A673 (cell line): Measurements from ENCODE around the gene DSCAM. TPM values are rescaled to one million over a fixed set of nuclear protein-coding genes. Genes with fewer than 3 reads are reported as not detected.
"Not testable (repeated sequence)": the region's sequence is repeated elsewhere in the genome, so short reads cannot be mapped to it uniquely, and the experiment has no call there.

Source experiments
- BruUV-seq: library from RNA; stranded (reverse); fragments of 400-500 nt; replicated peaks from 2 replicates; lab custom pipeline; 2021; lab: Mats Ljungman, UMichigan
- CTCF ChIA-PET: fragments of 300-600 bp; sonication (Branson Sonifier 250); formaldehyde crosslinking; loops from one replicate; lab custom pipeline; 2022; ENCODE audit warnings: antibody characterized with exemption; lab: Charles Lee
- POLR2A ChIA-PET: fragments of 300-600 bp; sonication (Branson Sonifier 250); formaldehyde crosslinking; loops from one replicate; lab custom pipeline; 2022; ENCODE audit warnings: antibody characterized with exemption; ENCODE audit not compliant: low non-redundant PET; lab: Charles Lee
- DNase-seq: peaks from one replicate; pipeline ENCODE4 v3.0.0-alpha.2; 2015; ENCODE audit warnings: low spot score
- H3K27ac ChIP-seq: fragments of 200-600 bp; sonication (generic); 2 replicates; pipeline ENCODE4 v1.5.1; 2016; ENCODE audit warnings: mixed run types, low read depth, mild to moderate bottlenecking, mixed read lengths, antibody characterized with exemption, low read length; ENCODE audit not compliant: poor library complexity, severe bottlenecking
- H3K27me3 ChIP-seq: fragments of 200-600 bp; sonication (generic); replicated peaks from 2 replicates; pipeline ENCODE4 v1.6.1; 2017; ENCODE audit warnings: mixed run types, low read depth, mild to moderate bottlenecking, mixed read lengths, antibody characterized with exemption, low read length; ENCODE audit not compliant: insufficient read depth, poor library complexity
- H3K36me3 ChIP-seq: fragments of 200-600 bp; sonication (generic); 2 replicates; pipeline ENCODE4 v1.6.1; 2016; ENCODE audit warnings: mixed run types, mild to moderate bottlenecking, mixed read lengths, antibody characterized with exemption, low read length; ENCODE audit not compliant: insufficient read depth, poor library complexity, severe bottlenecking
- H3K4me1 ChIP-seq: fragments of 200-600 bp; sonication (generic); 2 replicates; pipeline ENCODE4 v1.6.1; 2017; ENCODE audit warnings: mixed run types, mild to moderate bottlenecking, mixed read lengths, antibody characterized with exemption, low read length; ENCODE audit not compliant: insufficient read depth, poor library complexity, severe bottlenecking
- H3K4me3 ChIP-seq: fragments of 200-600 bp; sonication (generic); 2 replicates; pipeline ENCODE4 v1.5.1; 2016; ENCODE audit warnings: low read depth, mixed run types, mild to moderate bottlenecking, mixed read lengths, low read length; ENCODE audit not compliant: poor library complexity, severe bottlenecking
- H3K9me3 ChIP-seq: fragments of 200-600 bp; sonication (generic); 2 replicates; pipeline ENCODE4 v1.6.1; 2016; ENCODE audit warnings: mixed run types, low read depth, mild to moderate bottlenecking, mixed read lengths, antibody characterized with exemption, low read length; ENCODE audit not compliant: poor library complexity, severe bottlenecking
- EZH2 ChIP-seq: fragments of 200-600 bp; sonication (generic); IDR thresholded peaks from 2 replicates; pipeline ENCODE4 v1.6.1; 2017; ENCODE audit warnings: borderline replicate concordance, low read depth, mild to moderate bottlenecking, mixed read lengths, antibody characterized with exemption, low read length; ENCODE audit not compliant: poor library complexity, severe bottlenecking
- intact Hi-C: fragments of 100-400 bp; cut with micrococcal nuclease; formaldehyde crosslinking; loops from one replicate; pipeline ENCODE4 v1.10.0; 2022; ENCODE audit not compliant: unreplicated experiment
- total RNA-seq: library from RNA; stranded (reverse); gene quantifications from 2 replicates; pipeline ENCODE4 v1.2.3, GENCODE V29; 2021
- TF ChIP-seq, protein P1 (sequence below): fragments of 300-800, 200-600 bp; sonication (generic); conservative IDR thresholded peaks from 2 replicates; pipeline ENCODE4 v1.5.1; 2017; ENCODE audit warnings: low read depth, mild to moderate bottlenecking, antibody characterized with exemption, low read length, moderate library complexity, mixed read lengths

The DSCAM gene
- total RNA-seq, 1 experiment from 2014 or later: not detected

DNA sequence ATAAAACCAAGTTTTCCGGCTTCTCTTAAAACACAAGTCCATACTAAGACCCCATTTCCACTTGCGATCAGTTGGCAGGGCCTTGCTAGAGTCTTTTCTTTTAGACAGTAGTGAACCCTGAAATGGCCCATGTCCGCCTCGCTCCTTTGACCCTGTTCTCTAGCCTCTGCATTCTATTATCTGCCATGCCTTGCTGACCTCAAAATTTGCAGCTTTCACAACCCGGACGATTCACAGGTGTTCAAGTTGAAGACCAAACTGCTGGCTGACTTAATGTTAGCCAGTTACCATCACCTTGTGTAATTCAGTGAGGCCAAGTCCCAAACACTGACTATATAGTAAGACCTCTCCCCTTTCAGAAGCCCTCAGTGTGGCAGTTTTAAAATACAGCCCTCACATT is 805.5 kb downstream of the DSCAM start:
- intact Hi-C loops: no loop called here
- Histone ChIP-seq H3K27ac (no peak overlapping the region), H3K4me1 (no peaks in the 10 kb centered on the region), H3K9me3 (peaks cover 8% of the 10 kb centered on the region), H3K36me3 (no peaks in the 10 kb centered on the region), H3K4me3 (no peak overlapping the region), H3K27me3 (no peaks in the 10 kb centered on the region)
- CTCF ChIA-PET: no interaction called here
- DNase-seq: no peak
- BruUV-seq: no TSS peak
- no peak for TF ChIP-seq EZH2
- TF ChIP-seq, protein P1, sequence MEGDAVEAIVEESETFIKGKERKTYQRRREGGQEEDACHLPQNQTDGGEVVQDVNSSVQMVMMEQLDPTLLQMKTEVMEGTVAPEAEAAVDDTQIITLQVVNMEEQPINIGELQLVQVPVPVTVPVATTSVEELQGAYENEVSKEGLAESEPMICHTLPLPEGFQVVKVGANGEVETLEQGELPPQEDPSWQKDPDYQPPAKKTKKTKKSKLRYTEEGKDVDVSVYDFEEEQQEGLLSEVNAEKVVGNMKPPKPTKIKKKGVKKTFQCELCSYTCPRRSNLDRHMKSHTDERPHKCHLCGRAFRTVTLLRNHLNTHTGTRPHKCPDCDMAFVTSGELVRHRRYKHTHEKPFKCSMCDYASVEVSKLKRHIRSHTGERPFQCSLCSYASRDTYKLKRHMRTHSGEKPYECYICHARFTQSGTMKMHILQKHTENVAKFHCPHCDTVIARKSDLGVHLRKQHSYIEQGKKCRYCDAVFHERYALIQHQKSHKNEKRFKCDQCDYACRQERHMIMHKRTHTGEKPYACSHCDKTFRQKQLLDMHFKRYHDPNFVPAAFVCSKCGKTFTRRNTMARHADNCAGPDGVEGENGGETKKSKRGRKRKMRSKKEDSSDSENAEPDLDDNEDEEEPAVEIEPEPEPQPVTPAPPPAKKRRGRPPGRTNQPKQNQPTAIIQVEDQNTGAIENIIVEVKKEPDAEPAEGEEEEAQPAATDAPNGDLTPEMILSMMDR: no peak
- POLR2A ChIA-PET: no interaction called here

DNA sequence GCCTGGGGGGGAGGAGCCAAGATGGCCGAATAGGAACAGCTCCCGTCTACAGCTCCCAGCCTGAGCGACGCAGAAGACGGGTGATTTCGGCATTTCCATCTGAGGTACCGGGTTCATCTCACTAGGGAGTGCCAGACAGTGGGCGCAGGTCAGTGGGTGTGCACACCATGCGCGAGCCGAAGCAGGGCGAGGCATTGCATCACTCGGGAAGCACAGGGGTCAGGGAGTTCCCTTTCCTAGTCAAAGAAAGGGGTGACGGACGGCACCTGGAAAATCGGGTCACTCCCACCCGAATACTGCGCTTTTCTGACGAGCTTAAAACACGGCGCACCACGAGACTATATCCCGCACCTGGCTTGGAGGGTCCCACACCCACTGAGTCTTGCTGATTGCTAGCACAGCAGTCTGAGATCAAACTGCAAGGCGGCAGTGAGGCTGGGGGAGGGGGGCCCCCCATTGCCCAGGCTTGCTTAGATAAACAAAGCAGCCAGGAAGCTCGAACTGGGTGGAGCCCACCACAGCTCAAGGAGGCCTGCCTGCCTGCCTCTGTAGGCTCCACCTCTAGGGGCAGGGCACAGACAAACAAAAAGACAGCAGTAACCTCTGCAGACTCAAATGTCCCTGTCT is 813.7 kb downstream of the DSCAM start:
- intact Hi-C loops, CTCF ChIA-PET, H3K4me1 ChIP-seq, DNase-seq, BruUV-seq, H3K27ac ChIP-seq, H3K4me3 ChIP-seq, POLR2A ChIA-PET, H3K27me3 ChIP-seq, H3K36me3 ChIP-seq: not testable (repeated sequence)
- H3K9me3 ChIP-seq: peaks cover 19% of the 10 kb centered on the region

DNA sequence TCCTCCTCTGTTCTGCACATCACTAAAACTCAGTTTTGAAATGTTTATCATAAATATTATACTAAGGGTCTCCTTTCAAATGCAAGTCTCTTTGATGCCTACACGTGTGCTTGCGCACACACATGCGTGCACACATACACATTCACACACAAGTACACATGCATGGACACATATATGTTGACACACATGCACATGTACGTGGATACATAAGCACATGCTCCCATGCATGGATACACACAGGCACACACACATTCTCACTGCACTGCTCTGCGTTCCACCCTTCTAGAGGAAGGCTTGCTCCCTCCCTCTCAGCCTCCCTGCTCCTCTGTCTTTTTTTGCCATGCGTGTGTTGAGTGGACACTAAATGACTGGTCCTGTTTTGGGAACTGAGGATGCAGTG is 817.1 kb downstream of the DSCAM start:
- H3K4me3 ChIP-seq: no peak overlapping the region
- H3K36me3 ChIP-seq: no peaks in the 10 kb centered on the region
- no TSS peak for BruUV-seq
- POLR2A ChIA-PET: no interaction called here
- no peaks in the 10 kb centered on the region for H3K4me1 ChIP-seq
- peaks cover 19% of the 10 kb centered on the region for H3K9me3 ChIP-seq
- CTCF ChIA-PET: no interaction called here
- intact Hi-C loops: no loop called here
- no peak for TF ChIP-seq EZH2
- TF ChIP-seq, protein P1: no peak
- H3K27me3 ChIP-seq: no peaks in the 10 kb centered on the region
- DNase-seq: no peak
- H3K27ac ChIP-seq: no peak overlapping the region

DNA sequence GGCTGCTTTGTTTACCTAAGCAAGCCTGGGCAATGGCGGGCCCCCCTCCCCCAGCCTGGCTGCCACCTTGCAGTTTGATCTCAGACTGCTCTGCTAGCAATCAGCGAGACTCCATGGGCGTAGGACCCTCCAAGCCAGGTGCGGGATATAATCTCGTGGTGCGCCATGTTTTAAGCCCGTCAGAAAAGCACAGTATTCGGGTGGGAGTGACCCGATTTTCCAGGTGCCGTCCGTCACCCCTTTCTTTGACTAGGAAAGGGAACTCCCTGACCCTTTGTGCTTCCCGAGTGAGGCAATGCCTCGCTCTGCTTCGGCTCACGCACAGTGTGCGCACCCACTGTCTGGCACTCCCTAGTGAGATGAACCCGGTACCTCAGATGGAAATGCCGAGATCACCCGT is 818.6 kb downstream of the DSCAM start:
- DNase-seq, intact Hi-C loops, H3K27me3 ChIP-seq, H3K4me3 ChIP-seq, H3K4me1 ChIP-seq, BruUV-seq, H3K27ac ChIP-seq, H3K36me3 ChIP-seq, POLR2A ChIA-PET: not testable (repeated sequence)
- peaks cover 19% of the 10 kb centered on the region for H3K9me3 ChIP-seq
- CTCF ChIA-PET: interaction anchor here (0.5 kb wide), 1 partner anchor 283 kb away, joined by 4 read pairs; no protein-coding TSS in a partner anchor
